Measurements from ENCODE around the gene NRK.
"Not testable (repeated sequence)": the region's sequence is repeated elsewhere in the genome, so short reads cannot be mapped to it uniquely, and the experiment has no call there.

NRK gene

GRCh38 chrX:105829011-105829410 is 6.7 kb downstream of the NRK start:
- no peak for DNase-seq (ENCODE audit: low read depth)

GRCh38 chrX:105837232-105837631 is 14.9 kb downstream of the NRK start:
- H3K4me3 ChIP-seq (ENCODE audit: low read depth, low read length), result no peak overlapping the region
- TF ChIP-seq POLR2A (IDR thresholded peaks at IDR 0.05; ENCODE audit: extremely low read depth, insufficient read length) (no peak), MAX (IDR thresholded peaks at IDR 0.05; ENCODE audit: low read depth, low read length) (no peak), MYC (IDR thresholded peaks at IDR 0.05; ENCODE audit: low read depth, low read length) (no peak), CTCF (IDR thresholded peaks at IDR 0.05; ENCODE audit: low read depth, low read length) (no peak)
- no peak for DNase-seq (ENCODE audit: low read depth)

More at GRCh38 chrX:105829011-105829410, 6.7 kb downstream of the NRK start:
- H3K4me3 ChIP-seq (ENCODE audit: low read depth, low read length), result no peak overlapping the region
- no peak for TF ChIP-seq MYC (IDR thresholded peaks at IDR 0.05; ENCODE audit: low read depth, low read length)
- no peak for TF ChIP-seq CTCF (IDR thresholded peaks at IDR 0.05; ENCODE audit: low read depth, low read length)
- TF ChIP-seq MAX (IDR thresholded peaks at IDR 0.05; ENCODE audit: low read depth, low read length), result no peak
- TF ChIP-seq POLR2A (IDR thresholded peaks at IDR 0.05; ENCODE audit: extremely low read depth, insufficient read length), result no peak

- H3K4me3 ChIP-seq (ENCODE audit: low read depth, low read length), result no peak overlapping the region
- no peak for DNase-seq (ENCODE audit: low read depth)
- TF ChIP-seq MYC (IDR thresholded peaks at IDR 0.05; ENCODE audit: low read depth, low read length) (no peak), POLR2A (IDR thresholded peaks at IDR 0.05; ENCODE audit: extremely low read depth, insufficient read length) (no peak), MAX (IDR thresholded peaks at IDR 0.05; ENCODE audit: low read depth, low read length) (no peak), CTCF (IDR thresholded peaks at IDR 0.05; ENCODE audit: low read depth, low read length) (no peak)
These were observed 23.3 kb downstream of the NRK start for GRCh38 chrX:105845631-105846030.

- H3K4me3 ChIP-seq (ENCODE audit: low read depth, low read length); DNase-seq (ENCODE audit: low read depth): not testable (repeated sequence)
These were observed 27.8 kb downstream of the NRK start for GRCh38 chrX:105850100-105850499.

GRCh38 chrX:105865709-105866108 is 43.4 kb downstream of the NRK start:
- TF ChIP-seq MAX (IDR thresholded peaks at IDR 0.05; ENCODE audit: low read depth, low read length), result no peak
- TF ChIP-seq CTCF (IDR thresholded peaks at IDR 0.05; ENCODE audit: low read depth, low read length), result no peak
- no peak for TF ChIP-seq POLR2A (IDR thresholded peaks at IDR 0.05; ENCODE audit: extremely low read depth, insufficient read length)
- no peak for TF ChIP-seq MYC (IDR thresholded peaks at IDR 0.05; ENCODE audit: low read depth, low read length)
- no peak for DNase-seq (ENCODE audit: low read depth)
- H3K4me3 ChIP-seq (ENCODE audit: low read depth, low read length), result no peak overlapping the region

- DNase-seq (ENCODE audit: low read depth), result no peak
- no peak overlapping the region for H3K4me3 ChIP-seq (ENCODE audit: low read depth, low read length)
- no peak for TF ChIP-seq MAX (IDR thresholded peaks at IDR 0.05; ENCODE audit: low read depth, low read length)
- no peak for TF ChIP-seq CTCF (IDR thresholded peaks at IDR 0.05; ENCODE audit: low read depth, low read length)
- no peak for TF ChIP-seq POLR2A (IDR thresholded peaks at IDR 0.05; ENCODE audit: extremely low read depth, insufficient read length)
- no peak for TF ChIP-seq MYC (IDR thresholded peaks at IDR 0.05; ENCODE audit: low read depth, low read length)
These were observed 47.4 kb downstream of the NRK start for GRCh38 chrX:105869701-105870100.

All from NB4 (cell line).